Caco-2 (cell line): ENCODE results near the gene ITLN2. TPM values are rescaled to one million over a fixed set of nuclear protein-coding genes. Genes with fewer than 3 reads are reported as not detected.

ENCODE experiments used
- BruUV-seq: library from RNA; stranded (reverse); fragments of 400-500 nt; replicated peaks from 2 replicates; lab custom pipeline; 2021; lab: Mats Ljungman, UMichigan
- CTCF ChIA-PET: fragments of 300-600 bp; sonication (Branson Sonifier 250); formaldehyde crosslinking; loops from one replicate; lab custom pipeline; 2022; ENCODE audit warnings: antibody characterized with exemption; lab: Charles Lee
- POLR2A ChIA-PET: fragments of 300-600 bp; sonication (Branson Sonifier 250); formaldehyde crosslinking; loops from one replicate; lab custom pipeline; 2022; ENCODE audit warnings: antibody characterized with exemption; lab: Charles Lee
- DNase-seq, 2 experiments: peaks; one replicate each; pipeline versions ENCODE4 v3.0.0 to v3.0.0-alpha.2; 2020 to 2022
- H3K27me3 ChIP-seq: replicated peaks from 2 replicates; pipeline ENCODE4 v1.6.0; 2011; ENCODE audit warnings: low read length; ENCODE audit not compliant: control insufficient read depth, insufficient read depth
- H3K36me3 ChIP-seq: 2 replicates; pipeline ENCODE4 v1.5.1; 2011; ENCODE audit warnings: low read length; ENCODE audit not compliant: control insufficient read depth, insufficient read depth
- H3K4me1 ChIP-seq: fragments of 250-450 bp; sonication (Bioruptor Pico); 2 replicates; pipeline ENCODE4 v1.5.1; 2020; ENCODE audit warnings: mild to moderate bottlenecking
- H3K4me3 ChIP-seq: 2 replicates; pipeline ENCODE4 v1.5.1; 2011; ENCODE audit warnings: low read depth, mild to moderate bottlenecking, control low read depth, low read length
- H3K9me3 ChIP-seq: fragments of 250-450 bp; sonication (Bioruptor Pico); 2 replicates; pipeline ENCODE4 v1.5.1; 2020; ENCODE audit warnings: mild to moderate bottlenecking, moderate library complexity
- H3K27ac Mint-ChIP-seq: one replicate; pipeline ENCODE4 v1.8.0; 2022; ENCODE audit warnings: mixed read lengths; ENCODE audit not compliant: unreplicated experiment
- H3K27me3 Mint-ChIP-seq: one replicate; pipeline ENCODE4 v1.8.0; 2022; ENCODE audit warnings: mixed read lengths; ENCODE audit not compliant: insufficient read depth, unreplicated experiment
- H3K36me3 Mint-ChIP-seq: one replicate; pipeline ENCODE4 v1.8.0; 2022; ENCODE audit warnings: mild to moderate bottlenecking, mixed read lengths; ENCODE audit not compliant: insufficient read depth, unreplicated experiment
- H3K4me1 Mint-ChIP-seq: one replicate; pipeline ENCODE4 v1.8.0; 2022; ENCODE audit warnings: low read depth, mixed read lengths; ENCODE audit not compliant: unreplicated experiment
- H3K4me3 Mint-ChIP-seq: one replicate; pipeline ENCODE4 v1.8.0; 2022; ENCODE audit warnings: mild to moderate bottlenecking, moderate library complexity, mixed read lengths; ENCODE audit not compliant: unreplicated experiment
- H3K9me3 Mint-ChIP-seq: one replicate; pipeline ENCODE4 v1.8.0; 2022; ENCODE audit warnings: mixed read lengths; ENCODE audit not compliant: unreplicated experiment
- CTCF ChIP-seq, 2 experiments: fragments of 200-600 bp in 1 of 2; IDR thresholded peaks; 1 replicate in 1 of 2; 2 replicates in 1 of 2; pipeline versions ENCODE4 v1.5.1 to v1.8.0; 2011 to 2022; ENCODE audit warnings: antibody characterized with exemption in 1 of 2, control low read depth in 1 of 2, inconsistent platforms in 1 of 2, low read depth in 1 of 2, low read length in 1 of 2, mild to moderate bottlenecking in 1 of 2, moderate library complexity in 1 of 2; ENCODE audit not compliant: insufficient read depth in 1 of 2, severe bottlenecking in 1 of 2, unreplicated experiment in 1 of 2
- intact Hi-C: fragments of 100-400 bp; cut with micrococcal nuclease; formaldehyde crosslinking; loops from one replicate; pipeline ENCODE4 v1.10.0; 2022; ENCODE audit not compliant: unreplicated experiment
- total RNA-seq: library from RNA; stranded (reverse); gene quantifications from 2 replicates; pipeline ENCODE4 v1.2.3, GENCODE V29; 2022

ITLN2 gene
- total RNA-seq, 1 experiment from 2014 or later, result 0.93 TPM

DNA sequence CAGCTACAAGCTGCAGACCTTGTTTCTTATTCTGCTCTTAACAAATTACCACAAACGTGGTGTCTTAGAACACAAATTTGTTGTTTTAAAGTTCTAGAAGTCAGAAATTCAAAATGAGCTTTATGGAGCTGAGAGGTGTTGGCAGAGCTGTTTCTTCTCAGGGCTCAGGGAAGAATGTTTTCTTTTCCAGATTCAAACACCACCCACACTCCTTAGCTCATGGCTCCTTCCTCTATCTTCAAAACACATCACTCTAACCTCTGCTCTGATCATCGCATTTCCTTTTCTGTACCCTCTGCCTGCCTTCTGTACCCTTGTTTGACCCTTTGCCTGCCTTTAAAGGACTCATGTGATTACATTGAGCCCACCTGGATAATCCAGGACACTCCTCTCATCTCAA lies 42.7 kb downstream of the ITLN2 start:
- ChIA-PET CTCF (interaction anchor here (2.1 kb wide), 1 partner anchor 42 kb away, joined by 5 read pairs; no protein-coding TSS in a partner anchor), POLR2A (interaction anchor here (0.9 kb wide), 1 partner anchor 46 kb away, joined by 4 read pairs; no protein-coding TSS in a partner anchor)
- H3K36me3 ChIP-seq, result no peaks in the 10 kb centered on the region
- no peaks in the 10 kb centered on the region for H3K27me3 Mint-ChIP-seq
- intact Hi-C loops, result loop anchor here (1.0 kb wide), 2 partner anchors 37 to 46 kb away; no protein-coding TSS in a partner anchor
- H3K4me1 ChIP-seq, result peaks cover 28% of the 10 kb centered on the region
- BruUV-seq, result TSS peak; percentile 65
- H3K9me3 ChIP-seq, result peaks cover 35% of the 10 kb centered on the region
- H3K9me3 Mint-ChIP-seq, result peaks cover 11% of the 10 kb centered on the region
- TF ChIP-seq CTCF (IDR thresholded peaks at IDR 0.05; ENCODE audit: insufficient read depth in 1 of 2, low read depth in 1 of 2, low read length in 1 of 2, severe bottlenecking in 1 of 2, unreplicated experiment in 1 of 2), result no peak
- H3K36me3 Mint-ChIP-seq, result peaks cover 5% of the 10 kb centered on the region
- H3K4me1 Mint-ChIP-seq, result peaks cover 13% of the 10 kb centered on the region
- no peak overlapping the region for H3K4me3 ChIP-seq
- DNase-seq, result no peak
- H3K27me3 ChIP-seq, result no peaks in the 10 kb centered on the region
- peak overlapping the region; percentile 54 for H3K27ac Mint-ChIP-seq
- peak overlapping the region; percentile 4 for H3K4me3 Mint-ChIP-seq

DNA sequence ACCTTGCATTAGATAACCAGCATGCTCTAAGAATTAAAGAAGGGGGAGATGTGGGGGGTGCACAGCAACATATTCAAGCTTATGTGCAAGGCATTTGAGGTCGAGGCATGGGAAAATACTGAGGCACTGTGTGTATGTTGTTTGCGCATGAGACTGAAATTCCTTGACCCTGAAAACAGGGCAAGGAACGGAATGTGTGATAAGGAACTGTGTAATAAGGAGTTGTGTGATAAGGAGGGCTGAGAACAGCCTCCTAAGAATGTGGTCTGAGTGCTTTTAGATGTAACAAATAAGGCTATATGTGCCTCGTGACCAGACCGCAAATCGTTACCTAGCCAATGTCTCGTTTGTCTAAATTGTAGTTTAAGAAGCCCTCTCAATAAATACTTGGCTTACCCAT lies 43.2 kb downstream of the ITLN2 start:
- Histone ChIP-seq H3K4me1 (peaks cover 28% of the 10 kb centered on the region), H3K9me3 (peaks cover 35% of the 10 kb centered on the region), H3K4me3 (no peak overlapping the region), H3K27me3 (no peaks in the 10 kb centered on the region), H3K36me3 (no peaks in the 10 kb centered on the region)
- Mint-ChIP-seq H3K4me3 (peak overlapping the region; percentile 4), H3K36me3 (peaks cover 5% of the 10 kb centered on the region), H3K27ac (peak overlapping the region; percentile 54), H3K4me1 (peaks cover 13% of the 10 kb centered on the region), H3K27me3 (no peaks in the 10 kb centered on the region), H3K9me3 (peaks cover 11% of the 10 kb centered on the region)
- intact Hi-C loops, result loop anchor here (1.0 kb wide), 2 partner anchors 38 to 45 kb away; no protein-coding TSS in a partner anchor
- POLR2A ChIA-PET, result interaction anchor here (0.9 kb wide), 1 partner anchor 45 kb away, joined by 4 read pairs; no protein-coding TSS in a partner anchor
- TF ChIP-seq CTCF (IDR thresholded peaks at IDR 0.05; ENCODE audit: insufficient read depth in 1 of 2, low read depth in 1 of 2, low read length in 1 of 2, severe bottlenecking in 1 of 2, unreplicated experiment in 1 of 2), result no peak
- BruUV-seq, result no TSS peak
- peak; percentile 72 to 88 for DNase-seq
- CTCF ChIA-PET, result interaction anchor here (2.1 kb wide), 1 partner anchor 43 kb away, joined by 5 read pairs; no protein-coding TSS in a partner anchor

GRCh38 chr1:160910170-160910750 lies 44.3 kb downstream of the ITLN2 start:
- H3K9me3 ChIP-seq, result peaks cover 43% of the 10 kb centered on the region
- Mint-ChIP-seq H3K27ac (no peak overlapping the region), H3K4me3 (no peak overlapping the region), H3K27me3 (no peaks in the 10 kb centered on the region), H3K4me1 (peaks cover 13% of the 10 kb centered on the region), H3K36me3 (peaks cover 5% of the 10 kb centered on the region), H3K9me3 (peaks cover 11% of the 10 kb centered on the region)
- H3K4me1 ChIP-seq, result peaks cover 31% of the 10 kb centered on the region
- POLR2A ChIA-PET, result no interaction called here
- TF ChIP-seq CTCF (IDR thresholded peaks at IDR 0.05; ENCODE audit: insufficient read depth in 1 of 2, low read depth in 1 of 2, low read length in 1 of 2, severe bottlenecking in 1 of 2, unreplicated experiment in 1 of 2), result no peak
- intact Hi-C loops, result no loop called here
- CTCF ChIA-PET, result no interaction called here
- H3K36me3 ChIP-seq, result no peaks in the 10 kb centered on the region; the same call in 1 of the 2 replicates
- no peak overlapping the region for H3K4me3 ChIP-seq
- no TSS peak for BruUV-seq
- H3K27me3 ChIP-seq, result no peaks in the 10 kb centered on the region
- DNase-seq, result no peak
